ENCODE data around the gene XDH. TPM values are rescaled to one million over a fixed set of nuclear protein-coding genes. Genes with fewer than 3 reads are reported as not detected.

Gene XDH
- total RNA-seq, 2 donors from 2014 or later = not detected

GRCh38 chr2:31386648-31387047, 27.9 kb downstream of the XDH start:
- Histone ChIP-seq H3K27ac (no peak overlapping the region), H3K4me3 (no peak overlapping the region), H3K27me3 (no peaks in the 10 kb centered on the region), H3K4me1 (no peaks in the 10 kb centered on the region), H3K9me3 (no peaks in the 10 kb centered on the region), H3K36me3 (no peaks in the 10 kb centered on the region)
- no peak for DNase-seq (ENCODE audit: low spot score)
- TF ChIP-seq CTCF (IDR thresholded peaks at IDR 0.05) = no peak

GRCh38 chr2:31386172-31386571, 28.4 kb downstream of the XDH start:
- TF ChIP-seq CTCF (IDR thresholded peaks at IDR 0.05) = no peak

GRCh38 chr2:31384771-31385276, 29.7 kb downstream of the XDH start:
- no peak overlapping the region for H3K27ac ChIP-seq
- H3K36me3 ChIP-seq = no peaks in the 10 kb centered on the region
- no peaks in the 10 kb centered on the region for H3K27me3 ChIP-seq
- H3K4me3 ChIP-seq = no peak overlapping the region
- H3K4me1 ChIP-seq = no peaks in the 10 kb centered on the region
- no peak for TF ChIP-seq CTCF (IDR thresholded peaks at IDR 0.05)
- no peaks in the 10 kb centered on the region for H3K9me3 ChIP-seq
- DNase-seq (ENCODE audit: low spot score) = no peak

More at GRCh38 chr2:31386172-31386571, 28.4 kb downstream of the XDH start:
- Histone ChIP-seq H3K36me3 (no peaks in the 10 kb centered on the region), H3K27me3 (no peaks in the 10 kb centered on the region), H3K9me3 (no peaks in the 10 kb centered on the region), H3K4me3 (no peak overlapping the region), H3K4me1 (no peaks in the 10 kb centered on the region), H3K27ac (no peak overlapping the region)
- no peak for DNase-seq (ENCODE audit: low spot score)

- H3K27ac ChIP-seq = no peak overlapping the region
Measured at GRCh38 chr2:31384351-31384750, 30.2 kb downstream of the XDH start.

GRCh38 chr2:31383471-31384153, 30.9 kb downstream of the XDH start:
- H3K27ac ChIP-seq = no peak overlapping the region
- no peak overlapping the region for H3K4me3 ChIP-seq
- no peaks in the 10 kb centered on the region for H3K36me3 ChIP-seq
- no peak for DNase-seq (ENCODE audit: low spot score)
- TF ChIP-seq CTCF (IDR thresholded peaks at IDR 0.05) = no peak
- H3K27me3 ChIP-seq = no peaks in the 10 kb centered on the region
- no peaks in the 10 kb centered on the region for H3K4me1 ChIP-seq
- no peaks in the 10 kb centered on the region for H3K9me3 ChIP-seq

More at GRCh38 chr2:31384351-31384750, 30.2 kb downstream of the XDH start:
- H3K9me3 ChIP-seq = no peaks in the 10 kb centered on the region
- H3K36me3 ChIP-seq = no peaks in the 10 kb centered on the region
- DNase-seq (ENCODE audit: low spot score) = no peak
- H3K27me3 ChIP-seq = no peaks in the 10 kb centered on the region
- H3K4me1 ChIP-seq = no peaks in the 10 kb centered on the region
- no peak overlapping the region for H3K4me3 ChIP-seq
- no peak for TF ChIP-seq CTCF (IDR thresholded peaks at IDR 0.05)
